ENCODE data around the gene MOB3A.

Gene MOB3A

GRCh38 chr19:2038284-2039088 lies 57.6 kb downstream of the MOB3A start:
- TF ChIP-seq CTCF (IDR thresholded peaks at IDR 0.05) = no peak

GRCh38 chr19:2037651-2038255 lies 58.4 kb downstream of the MOB3A start:
- TF ChIP-seq CTCF (IDR thresholded peaks at IDR 0.05) = no peak

- no peak for TF ChIP-seq CTCF (IDR thresholded peaks at IDR 0.05)
Observed at GRCh38 chr19:2036424-2036823, 59.7 kb downstream of the MOB3A start.

GRCh38 chr19:2035590-2035991 lies 60.5 kb downstream of the MOB3A start:
- no peak for TF ChIP-seq CTCF (IDR thresholded peaks at IDR 0.05)

- no peak for TF ChIP-seq CTCF (IDR thresholded peaks at IDR 0.05)
Observed at GRCh38 chr19:2034729-2035589, 61.2 kb downstream of the MOB3A start.

GRCh38 chr19:2033825-2034159 lies 62.3 kb downstream of the MOB3A start:
- TF ChIP-seq CTCF (IDR thresholded peaks at IDR 0.05) = no peak

- no peak for TF ChIP-seq CTCF (IDR thresholded peaks at IDR 0.05)
Observed at GRCh38 chr19:2033115-2033824, 62.9 kb downstream of the MOB3A start.

All from LNCAP (cell line).